IMR-90 (cell line): ENCODE measurements around the gene SLC16A1. TPM values are rescaled to one million over a fixed set of nuclear protein-coding genes. Genes with fewer than 3 reads are reported as not detected.

Experiments
- ATAC-seq: fragments of 200-7000 bp; cut with Tn5 transposase; 2 replicates; pipeline ENCODE4 v1.9.1; 2020; ENCODE audit warnings: low read depth, mild to moderate bottlenecking, moderate library complexity
- BruUV-seq: library from RNA; stranded (reverse); fragments of 400-500 nt; replicated peaks from 2 replicates; lab custom pipeline; 2021; lab: Mats Ljungman, UMichigan
- CTCF ChIA-PET: fragments of 300-600 bp; formaldehyde crosslinking; extraction: SDS; loops from one replicate; lab custom pipeline; 2021; ENCODE audit warnings: antibody characterized with exemption; lab: Yijun Ruan, JAX
- POLR2A ChIA-PET: fragments of 300-600 bp; sonication (Branson Sonifier 250); formaldehyde crosslinking; loops from one replicate; lab custom pipeline; 2022; ENCODE audit warnings: antibody characterized with exemption; ENCODE audit not compliant: unreplicated experiment; lab: Charles Lee
- DNase-seq: peaks from one replicate; pipeline ENCODE4 v3.0.0; 2013
- H2AFZ ChIP-seq: replicated peaks from 2 replicates; pipeline ENCODE3; 2013; ENCODE audit warnings: low read length, mild to moderate bottlenecking; ENCODE audit not compliant: poor library complexity
- H2AK5ac ChIP-seq: 2 replicates; pipeline ENCODE4 v1.6.1; 2013; ENCODE audit warnings: low read depth, low read length, inconsistent platforms
- H2AK9ac ChIP-seq: replicated peaks from 2 replicates; pipeline ENCODE3; 2013; ENCODE audit warnings: mild to moderate bottlenecking, low read depth, low read length, moderate library complexity; ENCODE audit not compliant: poor library complexity
- H2BK120ac ChIP-seq: 2 replicates; pipeline ENCODE4 v1.6.1; 2013; ENCODE audit warnings: low read depth, low read length, inconsistent platforms
- H2BK15ac ChIP-seq: 3 replicates; pipeline ENCODE4 v1.6.1; 2013; ENCODE audit warnings: low read depth, low read length, inconsistent platforms
- H2BK20ac ChIP-seq: 2 replicates; pipeline ENCODE4 v1.6.1; 2013; ENCODE audit warnings: low read depth, mild to moderate bottlenecking, inconsistent platforms, low read length, moderate library complexity
- H2BK5ac ChIP-seq: 2 replicates; pipeline ENCODE4 v1.6.1; 2013; ENCODE audit warnings: mild to moderate bottlenecking, low read depth, low read length, inconsistent platforms; ENCODE audit not compliant: poor library complexity, severe bottlenecking
- H3K14ac ChIP-seq: replicated peaks from 2 replicates; pipeline ENCODE4 v1.6.1; 2013; ENCODE audit warnings: low read depth, low read length, inconsistent platforms
- H3K18ac ChIP-seq: 2 replicates; pipeline ENCODE4 v1.6.1; 2013; ENCODE audit warnings: low read depth, low read length, control low read depth
- H3K23ac ChIP-seq: 2 replicates; pipeline ENCODE4 v1.6.1; 2013; ENCODE audit warnings: low read depth, low read length, inconsistent platforms
- H3K27ac ChIP-seq: 2 replicates; pipeline ENCODE4 v1.5.1; 2013; ENCODE audit warnings: mild to moderate bottlenecking, control low read depth, low read length; ENCODE audit not compliant: insufficient read depth
- H3K27me3 ChIP-seq: 2 replicates; pipeline ENCODE4 v1.6.1; 2013; ENCODE audit warnings: low read length; ENCODE audit not compliant: control insufficient read depth, insufficient read depth
- H3K36me3 ChIP-seq: 2 replicates; pipeline ENCODE4 v1.6.1; 2013; ENCODE audit warnings: low read length, mixed read lengths; ENCODE audit not compliant: control insufficient read depth, insufficient read depth
- H3K4ac ChIP-seq: 2 replicates; pipeline ENCODE4 v1.6.1; 2013; ENCODE audit warnings: low read depth, low read length, inconsistent platforms
- H3K4me1 ChIP-seq: 2 replicates; pipeline ENCODE4 v1.6.1; 2013; ENCODE audit warnings: low read length, mixed read lengths; ENCODE audit not compliant: control insufficient read depth, insufficient read depth
- H3K4me2 ChIP-seq: 2 replicates; pipeline ENCODE4 v1.6.1; 2013; ENCODE audit warnings: low read depth, mild to moderate bottlenecking, control low read depth, low read length, moderate library complexity
- H3K4me3 ChIP-seq: 2 replicates; pipeline ENCODE4 v1.5.1; 2013; ENCODE audit warnings: low read depth, mild to moderate bottlenecking, control low read depth, low read length, moderate library complexity; ENCODE audit not compliant: insufficient read depth
- H3K56ac ChIP-seq: 2 replicates; pipeline ENCODE4 v1.6.1; 2013; ENCODE audit warnings: low read length, inconsistent platforms; ENCODE audit not compliant: insufficient read depth; ENCODE audit errors: extremely low read depth
- H3K79me1 ChIP-seq, 2 experiments: 2 replicates each; pipeline ENCODE4 v1.6.1; 2013; ENCODE audit warnings: low read length in 2 of 2, inconsistent platforms in 1 of 2, low read depth in 1 of 2
- H3K9ac ChIP-seq: 2 replicates; pipeline ENCODE4 v1.6.1; 2013; ENCODE audit warnings: low read depth, low read length, control low read depth
- H3K9me1 ChIP-seq: 2 replicates; pipeline ENCODE4 v1.6.1; 2013; ENCODE audit warnings: low read length, inconsistent platforms; ENCODE audit not compliant: insufficient read depth
- H3K9me3 ChIP-seq: 2 replicates; pipeline ENCODE4 v1.6.1; 2013; ENCODE audit warnings: low read length; ENCODE audit not compliant: control insufficient read depth, insufficient read depth
- H4K20me1 ChIP-seq: 2 replicates; pipeline ENCODE4 v1.6.1; 2013; ENCODE audit warnings: low read length, inconsistent platforms; ENCODE audit not compliant: insufficient read depth
- H4K5ac ChIP-seq: 2 replicates; pipeline ENCODE4 v1.6.1; 2013; ENCODE audit warnings: mild to moderate bottlenecking, low read depth, low read length, control low read depth
- H4K8ac ChIP-seq, 2 experiments: 2 replicates each; pipeline ENCODE4 v1.6.1; 2013; ENCODE audit warnings: low read depth in 2 of 2, low read length in 2 of 2, control low read depth in 1 of 2, inconsistent platforms in 1 of 2
- H4K91ac ChIP-seq: 2 replicates; pipeline ENCODE4 v1.6.1; 2013; ENCODE audit warnings: low read depth, low read length, inconsistent platforms; ENCODE audit not compliant: insufficient read depth
- BHLHE40 ChIP-seq: fragments of 150-350 bp; IDR thresholded peaks from 2 replicates; pipeline ENCODE4 v1.6.1; 2016; ENCODE audit warnings: mild to moderate bottlenecking, low read depth, low read length
- CEBPB ChIP-seq: IDR thresholded peaks from 2 replicates; pipeline ENCODE4 v1.6.1; 2012; ENCODE audit warnings: low read depth, low read length, improper control_type of control experiment
- CHD1 ChIP-seq: IDR thresholded peaks from 2 replicates; pipeline ENCODE4 v1.6.1; 2012; ENCODE audit warnings: low read depth, low read length, improper control_type of control experiment
- MAZ ChIP-seq: IDR thresholded peaks from 2 replicates; pipeline ENCODE4 v1.6.1; 2012; ENCODE audit warnings: low read depth, mild to moderate bottlenecking, low read length, improper control_type of control experiment, moderate library complexity, borderline replicate concordance
- MXI1 ChIP-seq: IDR thresholded peaks from 2 replicates; pipeline ENCODE4 v1.6.1; 2012; ENCODE audit warnings: low read depth, mild to moderate bottlenecking, low read length, moderate library complexity, borderline replicate concordance
- NFE2L2 ChIP-seq: fragments of 150-350 bp; IDR thresholded peaks from 2 replicates; pipeline ENCODE4 v1.6.1; 2016; ENCODE audit warnings: low read depth, mild to moderate bottlenecking, low read length
- RAD21 ChIP-seq: IDR thresholded peaks from 2 replicates; pipeline ENCODE4 v1.6.1; 2012; ENCODE audit warnings: low read length, improper control_type of control experiment
- RFX5 ChIP-seq: IDR thresholded peaks from 2 replicates; pipeline ENCODE4 v1.8.0; 2012; ENCODE audit warnings: low read depth, mild to moderate bottlenecking, low read length, moderate library complexity
- WGBS, 2 experiments: methylation state at CpG; one replicate each; pipeline versions ENCODE4 v1.1.5 to v1.1.7; 2013; ENCODE audit warnings: missing lambda C conversion rate in 2 of 2; ENCODE audit not compliant: insufficient read length in 1 of 2; ENCODE audit errors: extremely low coverage in 2 of 2; 5-methylcytosine and 5-hydroxymethylcytosine counted together
- dilution Hi-C: fragments of 300-500 bp; cut with HindIII; formaldehyde crosslinking; loops from one replicate; pipeline ENCODE4 v1.14.3; 2018; ENCODE audit warnings: low sequenced_read_pairs; ENCODE audit not compliant: unreplicated experiment
- in situ Hi-C: fragments of 300-500 bp; cut with MboI; formaldehyde crosslinking; loops from 3 replicates; pipeline ENCODE4 v1.14.3; 2019; ENCODE audit warnings: low sequenced_read_pairs, inconsistent platforms, mixed read lengths
- intact Hi-C: fragments of 100-400 bp; cut with micrococcal nuclease; formaldehyde crosslinking; loops from 2 replicates; pipeline ENCODE4 v1.10.0; 2022
- polyA plus RNA-seq, 3 experiments: library from polyadenylated mRNA; depleted of rRNA; stranded (reverse); fragments of >200 nt; gene quantifications; 2 replicates each; pipeline ENCODE4 v1.2.3, GENCODE V29; 2012; ENCODE audit warnings: low replicate concordance in 1 of 3
- total RNA-seq: library from RNA; depleted of rRNA; stranded (reverse); fragments of >200 nt; gene quantifications from 2 replicates; pipeline ENCODE4 v1.2.3, GENCODE V29; 2012
- TF ChIP-seq, protein P1 (sequence below): fragments of 150-350 bp; IDR thresholded peaks from 2 replicates; pipeline ENCODE4 v1.6.1; 2016; ENCODE audit warnings: low read depth, mild to moderate bottlenecking, low read length, moderate library complexity, borderline replicate concordance
- TF ChIP-seq, protein P2 (sequence below): fragments of 150-350 bp; IDR thresholded peaks from 2 replicates; pipeline ENCODE4 v1.6.1; 2017; ENCODE audit warnings: mild to moderate bottlenecking, antibody characterized with exemption, low read length, low read depth

The SLC16A1 gene
- total and polyA plus RNA-seq, 2 of the 4 experiments (the other 2 are of a cell fraction), result 32.9 to 156 TPM

DNA sequence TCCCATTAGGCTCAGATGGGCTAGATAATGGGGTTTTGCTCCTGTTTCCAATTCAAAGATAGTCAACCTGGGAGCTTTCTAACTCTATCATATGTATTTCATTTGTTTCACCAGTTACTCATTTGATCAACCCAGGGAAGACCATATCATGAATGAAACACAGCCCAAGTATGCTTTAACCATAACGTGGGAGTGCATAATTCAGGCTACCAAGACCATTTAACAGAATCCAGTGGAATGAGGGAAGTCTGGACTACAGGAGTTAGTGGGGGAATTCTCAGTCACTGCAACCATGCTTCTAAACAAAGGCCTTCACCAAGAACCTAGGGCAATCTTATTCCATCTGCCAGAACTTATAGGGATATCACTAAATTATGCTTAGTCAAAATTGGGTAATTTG lies 15.0 kb upstream of the SLC16A1 start:
- no peak overlapping the region for H4K5ac ChIP-seq
- peaks cover 10% of the 10 kb centered on the region; the same call in 1 of the 2 replicates for H3K9me1 ChIP-seq
- H2AK5ac ChIP-seq, result no peak overlapping the region
- H3K18ac ChIP-seq, result no peak overlapping the region
- no peak overlapping the region for H2BK120ac ChIP-seq
- no peak overlapping the region for H2BK20ac ChIP-seq
- ChIA-PET CTCF (interaction anchor here (0.5 kb wide), 1 partner anchor 35 kb away, joined by 3 read pairs; no protein-coding TSS in a partner anchor), POLR2A (interaction anchor here (0.5 to 0.6 kb wide), 2 partner anchors 71 to 1378 kb away, joined by 4 to 8 read pairs; no protein-coding TSS in a partner anchor)
- no peak overlapping the region for H2AFZ ChIP-seq
- H3K79me1 ChIP-seq, result peaks cover 7 to 18% of the 10 kb centered on the region in 2 experiments; a peak in 3 of 4 replicates
- H3K4me1 ChIP-seq, result no peaks in the 10 kb centered on the region; the same call in 1 of the 2 replicates
- TF ChIP-seq MAZ (no peak), CEBPB (no peak), RAD21 (no peak), RFX5 (no peak), BHLHE40 (no peak), NFE2L2 (no peak), MXI1 (no peak), CHD1 (no peak)
- TF ChIP-seq, protein P1, sequence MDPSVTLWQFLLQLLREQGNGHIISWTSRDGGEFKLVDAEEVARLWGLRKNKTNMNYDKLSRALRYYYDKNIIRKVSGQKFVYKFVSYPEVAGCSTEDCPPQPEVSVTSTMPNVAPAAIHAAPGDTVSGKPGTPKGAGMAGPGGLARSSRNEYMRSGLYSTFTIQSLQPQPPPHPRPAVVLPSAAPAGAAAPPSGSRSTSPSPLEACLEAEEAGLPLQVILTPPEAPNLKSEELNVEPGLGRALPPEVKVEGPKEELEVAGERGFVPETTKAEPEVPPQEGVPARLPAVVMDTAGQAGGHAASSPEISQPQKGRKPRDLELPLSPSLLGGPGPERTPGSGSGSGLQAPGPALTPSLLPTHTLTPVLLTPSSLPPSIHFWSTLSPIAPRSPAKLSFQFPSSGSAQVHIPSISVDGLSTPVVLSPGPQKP, result no peak
- TF ChIP-seq, protein P2, sequence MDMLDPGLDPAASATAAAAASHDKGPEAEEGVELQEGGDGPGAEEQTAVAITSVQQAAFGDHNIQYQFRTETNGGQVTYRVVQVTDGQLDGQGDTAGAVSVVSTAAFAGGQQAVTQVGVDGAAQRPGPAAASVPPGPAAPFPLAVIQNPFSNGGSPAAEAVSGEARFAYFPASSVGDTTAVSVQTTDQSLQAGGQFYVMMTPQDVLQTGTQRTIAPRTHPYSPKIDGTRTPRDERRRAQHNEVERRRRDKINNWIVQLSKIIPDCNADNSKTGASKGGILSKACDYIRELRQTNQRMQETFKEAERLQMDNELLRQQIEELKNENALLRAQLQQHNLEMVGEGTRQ, result no peak
- H3K27ac ChIP-seq, result no peak overlapping the region
- no CpG with 5 or more reads among the region's 1 CpG for WGBS, 2 experiments
- no peak overlapping the region for H3K14ac ChIP-seq
- ATAC-seq (peak; percentile 54), DNase-seq (peak; percentile 76)
- H4K91ac ChIP-seq, result no peak overlapping the region
- H2BK15ac ChIP-seq, result no peak overlapping the region
- intact Hi-C loops (no loop called here), dilution Hi-C loops (no loop called here), in situ Hi-C loops (no loop called here)
- H4K20me1 ChIP-seq, result no peaks in the 10 kb centered on the region
- no peak overlapping the region for H2BK5ac ChIP-seq
- H3K4ac ChIP-seq, result no peak overlapping the region
- H3K56ac ChIP-seq, result no peak overlapping the region
- H3K4me2 ChIP-seq, result no peak overlapping the region
- no TSS peak for BruUV-seq
- peaks cover 13% of the 10 kb centered on the region for H3K36me3 ChIP-seq
- H3K9me3 ChIP-seq, result no peaks in the 10 kb centered on the region
- no peak overlapping the region for H4K8ac ChIP-seq
- no peak overlapping the region for H2AK9ac ChIP-seq
- no peak overlapping the region for H3K4me3 ChIP-seq
- H3K23ac ChIP-seq, result no peak overlapping the region
- no peaks in the 10 kb centered on the region for H3K27me3 ChIP-seq
- H3K9ac ChIP-seq, result no peak overlapping the region
